IPS-18a (cell line): Measurements from ENCODE around the gene CTCF.

ENCODE experiments used
- H3K27ac ChIP-seq: one replicate; pipeline ENCODE4 v1.5.1; 2013; ENCODE audit warnings: low read length
- H3K27me3 ChIP-seq: one replicate; pipeline ENCODE4 v1.6.1; 2013; ENCODE audit warnings: mild to moderate bottlenecking, low read length; ENCODE audit not compliant: control insufficient read depth, insufficient read depth
- H3K36me3 ChIP-seq: one replicate; pipeline ENCODE4 v1.6.1; 2013; ENCODE audit warnings: low read depth, low read length; ENCODE audit not compliant: control insufficient read depth
- H3K4me1 ChIP-seq: one replicate; pipeline ENCODE4 v1.6.1; 2013; ENCODE audit warnings: low read depth, low read length; ENCODE audit not compliant: control insufficient read depth
- H3K4me3 ChIP-seq: one replicate; pipeline ENCODE4 v1.5.1; 2013; ENCODE audit warnings: low read length
- H3K9ac ChIP-seq: one replicate; pipeline ENCODE4 v1.6.1; 2013; ENCODE audit warnings: mild to moderate bottlenecking, low read length, moderate library complexity
- H3K9me3 ChIP-seq: one replicate; pipeline ENCODE4 v1.6.1; 2013; ENCODE audit warnings: low read depth, low read length; ENCODE audit not compliant: control insufficient read depth

Gene CTCF

DNA sequence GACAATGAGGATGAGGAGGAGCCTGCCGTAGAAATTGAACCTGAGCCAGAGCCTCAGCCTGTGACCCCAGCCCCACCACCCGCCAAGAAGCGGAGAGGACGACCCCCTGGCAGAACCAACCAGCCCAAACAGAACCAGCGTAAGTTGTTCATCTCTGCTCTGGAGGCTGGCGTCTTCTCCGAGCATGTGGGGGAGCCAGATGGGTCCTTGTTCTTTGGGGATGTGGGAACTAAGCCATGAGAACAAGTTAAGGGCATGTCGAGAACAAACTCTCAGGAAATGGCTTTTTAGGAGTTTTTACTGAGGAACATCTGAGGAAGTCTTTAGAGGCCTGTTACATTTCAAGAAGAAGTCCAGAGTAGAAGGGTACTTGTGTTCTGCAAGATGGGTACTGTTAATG is 74.4 kb downstream of the CTCF start:
- H3K4me3 ChIP-seq, result no peak overlapping the region
- H3K27me3 ChIP-seq, result no peaks in the 10 kb centered on the region
- peaks cover 49% of the 10 kb centered on the region for H3K36me3 ChIP-seq
- no peak overlapping the region for H3K9ac ChIP-seq
- H3K9me3 ChIP-seq, result no peaks in the 10 kb centered on the region
- H3K27ac ChIP-seq, result no peak overlapping the region
- no peaks in the 10 kb centered on the region for H3K4me1 ChIP-seq

DNA sequence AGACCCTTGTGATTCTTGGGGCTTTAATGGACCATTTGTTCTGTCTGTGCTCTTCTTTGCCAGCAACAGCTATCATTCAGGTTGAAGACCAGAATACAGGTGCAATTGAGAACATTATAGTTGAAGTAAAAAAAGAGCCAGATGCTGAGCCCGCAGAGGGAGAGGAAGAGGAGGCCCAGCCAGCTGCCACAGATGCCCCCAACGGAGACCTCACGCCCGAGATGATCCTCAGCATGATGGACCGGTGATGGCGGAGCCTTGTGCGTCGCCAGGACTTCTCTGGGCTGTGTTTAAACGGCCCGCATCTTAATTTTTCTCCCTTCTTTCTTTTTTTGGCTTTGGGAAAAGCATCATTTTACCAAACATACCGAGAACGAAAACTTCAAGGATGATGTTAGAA is 75.3 kb downstream of the CTCF start:
- Histone ChIP-seq H3K9me3 (no peaks in the 10 kb centered on the region), H3K9ac (no peak overlapping the region), H3K4me3 (no peak overlapping the region), H3K4me1 (no peaks in the 10 kb centered on the region), H3K27ac (no peak overlapping the region), H3K36me3 (peaks cover 41% of the 10 kb centered on the region), H3K27me3 (no peaks in the 10 kb centered on the region)

DNA sequence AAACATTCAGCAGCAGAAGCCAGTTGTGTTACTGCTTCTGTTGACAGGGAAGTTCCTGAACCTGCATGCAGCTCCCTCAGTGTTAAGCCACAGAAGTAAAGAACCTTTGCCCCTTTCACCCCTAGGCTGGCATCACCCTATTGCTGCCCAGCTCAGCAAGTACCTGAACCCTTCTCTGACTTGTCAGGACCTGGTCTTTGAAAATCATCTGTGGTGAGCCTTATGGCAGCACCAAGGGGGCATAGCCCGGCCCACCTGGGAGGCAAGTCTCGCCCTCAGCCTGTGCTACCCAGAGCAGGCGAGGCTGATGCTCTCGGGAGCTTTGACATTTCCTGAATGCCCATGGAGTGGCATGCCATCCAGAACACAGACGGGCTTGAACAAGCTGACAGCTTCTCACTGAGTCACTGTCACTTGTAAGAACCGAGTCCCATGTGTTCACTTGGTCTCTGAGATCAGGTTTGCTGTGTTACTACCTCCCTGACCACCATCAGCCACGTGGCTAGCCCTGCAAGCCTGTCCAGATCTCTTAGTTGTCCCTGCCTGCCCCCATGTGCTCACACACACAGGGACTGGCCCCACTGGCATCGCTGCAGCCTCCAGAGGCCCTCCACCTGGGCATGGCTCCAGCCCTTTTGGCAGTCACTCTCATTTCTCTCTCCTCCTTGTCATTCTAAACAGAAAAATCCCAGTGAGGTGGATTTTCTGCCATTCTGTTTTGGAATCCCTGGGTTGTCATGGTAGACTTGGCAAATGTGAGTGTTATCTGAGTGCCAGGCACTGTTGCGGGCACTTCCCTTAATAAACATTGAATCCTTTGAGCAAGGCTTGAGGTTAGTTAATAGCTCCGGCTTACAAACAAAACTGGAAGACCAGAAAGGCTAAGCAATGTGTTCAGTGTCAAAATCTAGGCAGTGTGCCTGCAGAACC is 79.7 kb downstream of the CTCF start:
- Histone ChIP-seq H3K36me3 (peaks cover 21% of the 10 kb centered on the region), H3K9ac (no peak overlapping the region)

DNA sequence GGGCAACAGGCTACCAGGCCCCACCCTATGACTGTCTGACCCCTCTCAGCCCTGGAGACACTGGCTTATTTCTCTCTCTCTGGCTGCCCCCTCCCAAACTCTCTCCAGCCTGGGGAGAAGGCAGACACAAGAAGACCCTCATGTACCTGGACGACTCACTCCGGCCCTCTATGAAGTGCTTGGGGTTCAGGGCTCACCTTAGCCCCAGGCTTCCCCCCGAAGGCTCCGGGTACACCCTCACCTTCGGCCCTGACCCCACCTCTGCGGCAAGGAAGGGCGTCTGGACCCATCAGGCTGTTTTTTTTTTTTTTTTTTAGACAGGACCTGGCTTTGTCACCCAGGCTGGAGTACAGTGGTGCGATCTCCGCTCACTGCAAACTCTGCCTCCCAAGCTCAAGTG is 81.7 kb downstream of the CTCF start:
- Histone ChIP-seq H3K4me1 (no peaks in the 10 kb centered on the region), H3K9me3 (no peaks in the 10 kb centered on the region), H3K36me3 (peaks cover 1% of the 10 kb centered on the region), H3K27me3 (peaks cover 18% of the 10 kb centered on the region), H3K27ac (no peak overlapping the region), H3K4me3 (no peak overlapping the region), H3K9ac (no peak overlapping the region)

More for the DNA sequence above, 79.7 kb downstream of the CTCF start:
- Histone ChIP-seq H3K4me1 (no peaks in the 10 kb centered on the region), H3K27ac (no peak overlapping the region), H3K27me3 (peaks cover 15% of the 10 kb centered on the region), H3K9me3 (no peaks in the 10 kb centered on the region), H3K4me3 (no peak overlapping the region)

DNA sequence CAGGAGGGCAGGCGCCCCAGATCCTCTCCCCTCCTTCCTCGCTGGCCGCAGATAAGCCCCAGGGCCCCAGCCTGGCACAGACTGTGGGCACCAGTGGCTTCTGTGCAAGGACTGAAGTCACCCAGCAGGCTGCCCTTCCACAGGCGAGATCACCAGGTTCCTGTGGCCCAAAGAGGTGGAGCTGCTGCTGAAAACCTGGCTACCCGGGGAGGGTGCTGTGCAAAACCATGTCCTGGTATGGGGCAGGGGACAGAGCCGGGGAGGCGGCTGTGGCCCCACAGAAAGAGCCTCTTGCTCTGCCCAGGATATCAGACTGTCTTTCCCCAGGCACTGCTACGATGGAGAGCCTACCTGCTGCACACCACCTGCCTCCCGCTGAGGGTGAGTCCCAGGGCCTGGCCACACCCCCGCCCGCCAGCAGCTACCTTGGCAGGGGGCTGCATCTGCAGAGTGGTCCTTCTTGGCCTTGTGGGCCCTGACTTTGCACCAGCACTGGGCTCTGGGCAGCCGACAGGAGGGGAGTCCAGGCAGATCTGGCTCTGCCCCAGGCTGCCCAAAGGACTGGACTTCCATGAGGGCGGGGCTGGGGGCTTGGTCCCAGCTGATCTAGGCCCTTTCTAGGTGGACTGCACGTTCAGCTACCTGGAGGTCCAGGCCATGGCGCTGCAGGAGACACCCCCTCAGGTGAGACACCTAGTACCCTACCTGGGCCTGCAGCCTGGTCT is 83.2 kb downstream of the CTCF start:
- no peaks in the 10 kb centered on the region for H3K36me3 ChIP-seq
- no peak overlapping the region for H3K27ac ChIP-seq
- peak overlapping the region; percentile 48 for H3K4me3 ChIP-seq
- H3K27me3 ChIP-seq, result peaks cover 30% of the 10 kb centered on the region
- H3K4me1 ChIP-seq, result no peaks in the 10 kb centered on the region
- H3K9ac ChIP-seq, result peak overlapping the region; percentile 32
- H3K9me3 ChIP-seq, result no peaks in the 10 kb centered on the region

DNA sequence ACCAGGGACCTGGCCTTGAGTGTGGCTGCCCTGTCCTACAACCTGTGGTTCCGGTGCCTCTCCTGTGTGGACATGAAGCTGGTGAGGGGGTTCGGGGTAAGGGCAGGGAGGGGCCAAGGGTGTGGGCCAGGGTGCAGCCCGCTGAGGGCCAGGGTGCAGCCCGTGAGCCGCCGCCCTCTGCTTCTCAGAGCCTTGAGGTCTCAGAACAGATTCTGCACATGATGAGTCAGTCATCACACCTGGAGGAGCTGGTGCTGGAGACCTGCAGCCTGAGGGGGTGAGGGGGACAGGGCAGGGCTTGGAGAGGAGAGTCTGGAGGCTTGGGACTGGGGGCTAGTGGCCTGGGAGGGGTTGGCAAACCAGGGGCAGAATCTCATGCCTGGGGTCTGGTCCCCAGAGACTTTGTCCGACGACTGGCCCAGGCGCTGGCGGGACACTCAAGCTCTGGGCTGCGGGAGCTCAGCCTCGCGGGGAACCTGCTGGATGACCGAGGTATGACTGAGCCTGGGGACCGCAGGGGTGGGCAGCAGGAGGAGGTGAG is 84.9 kb downstream of the CTCF start:
- no peak overlapping the region for H3K27ac ChIP-seq
- H3K4me1 ChIP-seq, result no peaks in the 10 kb centered on the region
- no peak overlapping the region for H3K4me3 ChIP-seq
- H3K9ac ChIP-seq, result no peak overlapping the region
- H3K36me3 ChIP-seq, result no peaks in the 10 kb centered on the region
- H3K9me3 ChIP-seq, result no peaks in the 10 kb centered on the region
- peaks cover 43% of the 10 kb centered on the region for H3K27me3 ChIP-seq

DNA sequence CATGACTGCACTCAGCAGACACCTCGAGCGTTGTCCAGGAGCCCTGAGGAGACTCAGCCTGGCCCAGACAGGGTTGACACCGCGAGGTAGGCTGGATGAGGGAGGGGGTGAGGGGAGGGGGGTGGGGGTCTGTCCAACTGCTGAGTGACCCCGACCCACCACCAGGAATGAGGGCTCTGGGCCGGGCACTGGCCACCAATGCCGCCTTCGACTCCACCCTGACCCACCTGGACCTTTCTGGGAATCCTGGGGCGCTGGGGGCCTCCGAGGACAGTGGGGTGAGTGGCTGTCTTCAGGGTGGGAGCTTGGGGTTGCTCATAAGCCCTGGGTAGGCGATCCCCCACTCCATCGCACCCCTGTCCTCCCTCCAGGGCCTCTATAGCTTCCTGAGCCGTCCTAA is 85.4 kb downstream of the CTCF start:
- H3K27me3 ChIP-seq, result peaks cover 45% of the 10 kb centered on the region
- no peak overlapping the region for H3K4me3 ChIP-seq
- H3K36me3 ChIP-seq, result no peaks in the 10 kb centered on the region
- H3K4me1 ChIP-seq, result no peaks in the 10 kb centered on the region
- no peak overlapping the region for H3K9ac ChIP-seq
- no peaks in the 10 kb centered on the region for H3K9me3 ChIP-seq
- H3K27ac ChIP-seq, result no peak overlapping the region

DNA sequence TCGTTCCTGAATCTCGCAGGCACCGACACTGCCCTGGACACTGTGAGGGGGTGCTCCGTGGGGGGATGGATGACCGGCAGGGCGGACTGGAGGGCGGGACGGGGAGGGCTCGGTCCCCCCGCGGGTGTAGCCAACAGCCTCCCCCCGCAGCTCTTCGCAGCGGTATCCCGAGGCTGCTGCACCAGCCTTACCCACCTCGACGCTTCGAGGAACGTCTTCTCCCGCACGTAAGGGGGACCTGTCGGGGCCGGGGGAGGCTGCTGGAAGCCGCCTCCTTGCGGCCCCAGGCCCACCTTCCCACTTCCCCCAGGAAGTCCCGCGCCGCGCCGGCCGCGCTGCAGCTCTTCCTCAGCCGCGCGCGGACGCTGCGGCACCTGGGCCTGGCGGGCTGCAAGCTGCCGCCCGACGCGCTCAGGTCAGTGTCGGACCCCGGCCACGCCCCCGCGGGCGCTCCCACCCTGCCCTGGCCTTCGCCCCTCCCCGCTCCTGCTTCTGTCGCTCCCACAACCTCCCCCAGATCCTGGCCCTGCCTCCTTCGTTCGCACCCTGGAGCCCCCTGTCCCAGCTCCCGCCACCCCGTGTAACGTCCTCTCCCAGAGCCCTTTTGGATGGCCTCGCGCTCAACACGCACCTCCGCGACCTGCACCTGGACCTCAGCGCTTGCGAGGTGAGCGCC is 85.9 kb downstream of the CTCF start:
- no peak overlapping the region for H3K4me3 ChIP-seq
- H3K9me3 ChIP-seq, result no peaks in the 10 kb centered on the region
- H3K27me3 ChIP-seq, result peaks cover 47% of the 10 kb centered on the region
- no peak overlapping the region for H3K27ac ChIP-seq
- H3K36me3 ChIP-seq, result no peaks in the 10 kb centered on the region
- H3K4me1 ChIP-seq, result no peaks in the 10 kb centered on the region
- H3K9ac ChIP-seq, result no peak overlapping the region

DNA sequence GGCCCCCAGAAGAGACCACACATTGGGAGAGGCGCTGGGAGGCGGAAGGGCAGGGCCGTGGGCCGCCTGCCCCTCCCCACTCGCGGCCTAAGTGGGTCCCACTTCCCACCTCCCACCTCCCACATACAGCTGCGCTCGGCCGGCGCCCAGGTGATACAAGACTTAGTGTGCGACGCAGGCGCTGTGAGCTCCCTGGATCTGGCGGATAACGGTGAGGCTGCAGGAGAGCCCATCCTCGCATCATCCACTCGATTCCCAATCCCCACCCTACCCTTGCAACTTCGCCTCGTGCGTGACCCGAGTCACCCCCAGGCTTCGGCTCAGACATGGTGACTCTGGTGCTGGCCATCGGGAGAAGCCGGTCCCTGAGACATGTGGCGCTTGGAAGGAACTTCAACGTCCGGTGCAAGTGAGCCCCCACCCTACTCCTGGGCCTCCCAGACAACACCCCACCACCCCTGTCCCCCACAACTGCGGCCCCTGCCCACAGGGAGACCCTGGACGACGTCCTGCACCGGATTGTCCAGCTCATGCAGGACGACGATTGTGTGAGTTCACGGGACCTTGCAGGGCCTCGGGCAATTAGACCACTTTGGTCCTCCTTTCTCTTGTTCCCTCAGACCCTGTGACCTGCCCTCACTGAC is 86.6 kb downstream of the CTCF start:
- Histone ChIP-seq H3K27me3 (peaks cover 52% of the 10 kb centered on the region), H3K36me3 (no peaks in the 10 kb centered on the region), H3K27ac (no peak overlapping the region), H3K4me1 (no peaks in the 10 kb centered on the region), H3K9me3 (no peaks in the 10 kb centered on the region), H3K9ac (no peak overlapping the region), H3K4me3 (no peak overlapping the region)

DNA sequence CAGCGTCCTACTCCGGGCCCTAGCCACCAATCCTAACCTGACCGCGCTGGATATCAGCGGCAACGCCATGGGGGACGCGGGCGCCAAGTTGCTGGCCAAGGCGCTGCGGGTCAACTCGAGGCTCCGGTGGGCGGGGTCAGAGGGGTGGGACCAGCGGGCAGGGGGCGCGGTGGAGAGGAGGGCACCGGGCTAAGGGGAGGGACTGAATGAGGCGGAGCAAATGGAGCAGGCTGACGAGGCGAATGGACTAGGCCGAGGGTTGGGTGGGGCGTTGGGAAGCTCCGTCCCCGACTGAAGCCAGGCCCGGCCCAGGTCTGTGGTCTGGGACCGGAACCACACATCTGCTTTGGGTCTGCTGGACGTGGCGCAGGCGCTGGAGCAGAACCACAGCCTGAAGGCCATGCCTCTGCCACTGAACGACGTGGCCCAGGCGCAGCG is 87.2 kb downstream of the CTCF start:
- H3K36me3 ChIP-seq, result no peaks in the 10 kb centered on the region

DNA sequence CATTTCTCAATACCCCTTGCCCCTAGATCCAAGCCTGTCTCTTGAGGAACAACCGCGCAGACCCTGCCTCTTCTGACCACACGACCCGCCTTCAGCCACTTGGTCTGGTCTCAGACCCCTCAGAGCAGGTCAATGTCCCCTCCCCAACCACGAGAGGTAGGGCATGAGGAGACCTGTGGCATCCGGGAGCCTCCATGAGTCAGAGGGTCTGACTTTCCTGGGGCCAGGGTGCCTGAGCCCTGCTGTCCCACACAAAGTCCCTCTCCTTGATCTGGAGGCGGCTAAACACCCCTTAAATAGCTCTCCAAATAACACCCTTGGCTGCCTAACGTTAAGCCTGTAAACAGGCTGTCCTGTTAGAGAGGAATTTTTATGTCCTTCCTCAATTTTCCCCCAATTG is 87.7 kb downstream of the CTCF start:
- H3K27ac ChIP-seq, result no peak overlapping the region
- H3K4me1 ChIP-seq, result no peaks in the 10 kb centered on the region
- H3K27me3 ChIP-seq, result peaks cover 57% of the 10 kb centered on the region
- no peak overlapping the region for H3K9ac ChIP-seq
- H3K4me3 ChIP-seq, result no peak overlapping the region
- H3K36me3 ChIP-seq, result no peaks in the 10 kb centered on the region
- H3K9me3 ChIP-seq, result no peaks in the 10 kb centered on the region

More for the DNA sequence above, 87.2 kb downstream of the CTCF start:
- Histone ChIP-seq H3K4me1 (no peaks in the 10 kb centered on the region), H3K9me3 (no peaks in the 10 kb centered on the region), H3K4me3 (no peak overlapping the region), H3K9ac (no peak overlapping the region), H3K27me3 (peaks cover 52% of the 10 kb centered on the region), H3K27ac (no peak overlapping the region)
